IMR-90 (cell line): ENCODE results near the gene GNB5. TPM values are rescaled to one million over a fixed set of nuclear protein-coding genes. Genes with fewer than 3 reads are reported as not detected.

ENCODE experiments used
- ATAC-seq: fragments of 200-7000 bp; cut with Tn5 transposase; 2 replicates; pipeline ENCODE4 v1.9.1; 2020; ENCODE audit warnings: low read depth, mild to moderate bottlenecking, moderate library complexity
- BruUV-seq: library from RNA; stranded (reverse); fragments of 400-500 nt; replicated peaks from 2 replicates; lab custom pipeline; 2021; lab: Mats Ljungman, UMichigan
- CTCF ChIA-PET: fragments of 300-600 bp; formaldehyde crosslinking; extraction: SDS; loops from one replicate; lab custom pipeline; 2021; ENCODE audit warnings: antibody characterized with exemption; lab: Yijun Ruan, JAX
- POLR2A ChIA-PET: fragments of 300-600 bp; sonication (Branson Sonifier 250); formaldehyde crosslinking; loops from one replicate; lab custom pipeline; 2022; ENCODE audit warnings: antibody characterized with exemption; ENCODE audit not compliant: unreplicated experiment; lab: Charles Lee
- DNase-seq: peaks from one replicate; pipeline ENCODE4 v3.0.0; 2013
- H2AFZ ChIP-seq: replicated peaks from 2 replicates; pipeline ENCODE3; 2013; ENCODE audit warnings: low read length, mild to moderate bottlenecking; ENCODE audit not compliant: poor library complexity
- H2AK5ac ChIP-seq: 2 replicates; pipeline ENCODE4 v1.6.1; 2013; ENCODE audit warnings: low read depth, low read length, inconsistent platforms
- H2AK9ac ChIP-seq: replicated peaks from 2 replicates; pipeline ENCODE3; 2013; ENCODE audit warnings: mild to moderate bottlenecking, low read depth, low read length, moderate library complexity; ENCODE audit not compliant: poor library complexity
- H2BK120ac ChIP-seq: 2 replicates; pipeline ENCODE4 v1.6.1; 2013; ENCODE audit warnings: low read depth, low read length, inconsistent platforms
- H2BK15ac ChIP-seq: 3 replicates; pipeline ENCODE4 v1.6.1; 2013; ENCODE audit warnings: low read depth, low read length, inconsistent platforms
- H2BK20ac ChIP-seq: 2 replicates; pipeline ENCODE4 v1.6.1; 2013; ENCODE audit warnings: low read depth, mild to moderate bottlenecking, inconsistent platforms, low read length, moderate library complexity
- H2BK5ac ChIP-seq: 2 replicates; pipeline ENCODE4 v1.6.1; 2013; ENCODE audit warnings: mild to moderate bottlenecking, low read depth, low read length, inconsistent platforms; ENCODE audit not compliant: poor library complexity, severe bottlenecking
- H3K14ac ChIP-seq: replicated peaks from 2 replicates; pipeline ENCODE4 v1.6.1; 2013; ENCODE audit warnings: low read depth, low read length, inconsistent platforms
- H3K18ac ChIP-seq: 2 replicates; pipeline ENCODE4 v1.6.1; 2013; ENCODE audit warnings: low read depth, low read length, control low read depth
- H3K23ac ChIP-seq: 2 replicates; pipeline ENCODE4 v1.6.1; 2013; ENCODE audit warnings: low read depth, low read length, inconsistent platforms
- H3K27ac ChIP-seq: 2 replicates; pipeline ENCODE4 v1.5.1; 2013; ENCODE audit warnings: mild to moderate bottlenecking, control low read depth, low read length; ENCODE audit not compliant: insufficient read depth
- H3K27me3 ChIP-seq: 2 replicates; pipeline ENCODE4 v1.6.1; 2013; ENCODE audit warnings: low read length; ENCODE audit not compliant: control insufficient read depth, insufficient read depth
- H3K36me3 ChIP-seq: 2 replicates; pipeline ENCODE4 v1.6.1; 2013; ENCODE audit warnings: low read length, mixed read lengths; ENCODE audit not compliant: control insufficient read depth, insufficient read depth
- H3K4ac ChIP-seq: 2 replicates; pipeline ENCODE4 v1.6.1; 2013; ENCODE audit warnings: low read depth, low read length, inconsistent platforms
- H3K4me1 ChIP-seq: 2 replicates; pipeline ENCODE4 v1.6.1; 2013; ENCODE audit warnings: low read length, mixed read lengths; ENCODE audit not compliant: control insufficient read depth, insufficient read depth
- H3K4me2 ChIP-seq: 2 replicates; pipeline ENCODE4 v1.6.1; 2013; ENCODE audit warnings: low read depth, mild to moderate bottlenecking, control low read depth, low read length, moderate library complexity
- H3K4me3 ChIP-seq: 2 replicates; pipeline ENCODE4 v1.5.1; 2013; ENCODE audit warnings: low read depth, mild to moderate bottlenecking, control low read depth, low read length, moderate library complexity; ENCODE audit not compliant: insufficient read depth
- H3K56ac ChIP-seq: 2 replicates; pipeline ENCODE4 v1.6.1; 2013; ENCODE audit warnings: low read length, inconsistent platforms; ENCODE audit not compliant: insufficient read depth; ENCODE audit errors: extremely low read depth
- H3K79me1 ChIP-seq, 2 experiments: 2 replicates each; pipeline ENCODE4 v1.6.1; 2013; ENCODE audit warnings: low read length in 2 of 2, inconsistent platforms in 1 of 2, low read depth in 1 of 2
- H3K9ac ChIP-seq: 2 replicates; pipeline ENCODE4 v1.6.1; 2013; ENCODE audit warnings: low read depth, low read length, control low read depth
- H3K9me1 ChIP-seq: 2 replicates; pipeline ENCODE4 v1.6.1; 2013; ENCODE audit warnings: low read length, inconsistent platforms; ENCODE audit not compliant: insufficient read depth
- H3K9me3 ChIP-seq: 2 replicates; pipeline ENCODE4 v1.6.1; 2013; ENCODE audit warnings: low read length; ENCODE audit not compliant: control insufficient read depth, insufficient read depth
- H4K20me1 ChIP-seq: 2 replicates; pipeline ENCODE4 v1.6.1; 2013; ENCODE audit warnings: low read length, inconsistent platforms; ENCODE audit not compliant: insufficient read depth
- H4K5ac ChIP-seq: 2 replicates; pipeline ENCODE4 v1.6.1; 2013; ENCODE audit warnings: mild to moderate bottlenecking, low read depth, low read length, control low read depth
- H4K8ac ChIP-seq, 2 experiments: 2 replicates each; pipeline ENCODE4 v1.6.1; 2013; ENCODE audit warnings: low read depth in 2 of 2, low read length in 2 of 2, control low read depth in 1 of 2, inconsistent platforms in 1 of 2
- H4K91ac ChIP-seq: 2 replicates; pipeline ENCODE4 v1.6.1; 2013; ENCODE audit warnings: low read depth, low read length, inconsistent platforms; ENCODE audit not compliant: insufficient read depth
- NFE2L2 ChIP-seq: fragments of 150-350 bp; IDR thresholded peaks from 2 replicates; pipeline ENCODE4 v1.6.1; 2016; ENCODE audit warnings: low read depth, mild to moderate bottlenecking, low read length
- dilution Hi-C: fragments of 300-500 bp; cut with HindIII; formaldehyde crosslinking; loops from one replicate; pipeline ENCODE4 v1.14.3; 2018; ENCODE audit warnings: low sequenced_read_pairs; ENCODE audit not compliant: unreplicated experiment
- in situ Hi-C: fragments of 300-500 bp; cut with MboI; formaldehyde crosslinking; loops from 3 replicates; pipeline ENCODE4 v1.14.3; 2019; ENCODE audit warnings: low sequenced_read_pairs, inconsistent platforms, mixed read lengths
- intact Hi-C: fragments of 100-400 bp; cut with micrococcal nuclease; formaldehyde crosslinking; loops from 2 replicates; pipeline ENCODE4 v1.10.0; 2022
- polyA plus RNA-seq, 3 experiments: library from polyadenylated mRNA; depleted of rRNA; stranded (reverse); fragments of >200 nt; gene quantifications; 2 replicates each; pipeline ENCODE4 v1.2.3, GENCODE V29; 2012; ENCODE audit warnings: low replicate concordance in 1 of 3
- total RNA-seq: library from RNA; depleted of rRNA; stranded (reverse); fragments of >200 nt; gene quantifications from 2 replicates; pipeline ENCODE4 v1.2.3, GENCODE V29; 2012

The GNB5 gene
- total and polyA plus RNA-seq, 2 of the 4 experiments (the other 2 are of a cell fraction) = 27.7 to 33.2 TPM

DNA sequence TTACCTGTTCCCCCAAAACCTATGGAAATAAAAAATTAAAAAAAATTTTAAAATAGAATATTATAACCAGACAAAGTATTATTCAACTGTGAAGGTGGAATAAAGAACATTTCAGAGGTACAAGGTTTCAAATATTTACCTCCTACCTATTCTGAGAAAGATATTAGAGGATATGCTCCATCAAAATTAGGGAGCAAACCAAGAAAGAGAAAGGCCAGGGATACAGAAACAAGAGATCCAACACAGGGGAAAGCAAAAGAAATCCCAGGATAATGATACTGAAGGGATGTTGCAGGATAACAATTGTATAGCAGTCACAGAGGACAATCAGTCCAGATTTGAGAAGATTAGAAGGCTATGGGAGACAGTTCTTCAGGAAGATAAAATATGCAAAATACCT, 101.0 kb downstream of the GNB5 start:
- no peak for TF ChIP-seq NFE2L2
- Histone ChIP-seq H2AK5ac (no peak overlapping the region), H3K4me2 (no peak overlapping the region), H3K4me1 (peaks cover 21% of the 10 kb centered on the region), H2BK15ac (no peak overlapping the region), H3K23ac (no peak overlapping the region), H4K20me1 (no peaks in the 10 kb centered on the region), H2BK5ac (no peak overlapping the region), H4K5ac (no peak overlapping the region), H3K18ac (no peak overlapping the region), H4K91ac (no peak overlapping the region), H3K79me1 (peaks cover 0 to 11% of the 10 kb centered on the region in 2 experiments; a peak in 1 of 4 replicates), H3K56ac (no peak overlapping the region), H3K27ac (no peak overlapping the region), H3K9me1 (peaks cover 21% of the 10 kb centered on the region), H3K36me3 (no peaks in the 10 kb centered on the region), H4K8ac (no peak overlapping the region), H3K9ac (no peak overlapping the region), H2AK9ac (no peak overlapping the region), H3K14ac (no peak overlapping the region), H2BK120ac (no peak overlapping the region), H3K4me3 (no peak overlapping the region), H2AFZ (no peak overlapping the region), H3K4ac (no peak overlapping the region), H3K27me3 (no peaks in the 10 kb centered on the region), H3K9me3 (peaks cover 6% of the 10 kb centered on the region), H2BK20ac (no peak overlapping the region)
- no peak for DNase-seq
- no TSS peak for BruUV-seq
- intact Hi-C loops (no loop called here), in situ Hi-C loops (no loop called here), dilution Hi-C loops (no loop called here)
- no peak for ATAC-seq
- CTCF ChIA-PET = no interaction called here
- POLR2A ChIA-PET = no interaction called here
